ENCODE results near the gene BICC1. TPM values are rescaled to one million over a fixed set of nuclear protein-coding genes. Genes with fewer than 3 reads are reported as not detected.

Gene BICC1
- total RNA-seq, 1 donor from 2014 or later = 0.41 TPM

GRCh38 chr10:58758321-58758720, 245.6 kb downstream of the BICC1 start:
- DNase-seq (ENCODE audit: low spot score) = no peak
- H3K9me3 Mint-ChIP-seq = no peaks in the 10 kb centered on the region
- H3K4me2 ChIP-seq = no peak overlapping the region

GRCh38 chr10:58764087-58764747, 251.5 kb downstream of the BICC1 start:
- H4K20me1 ChIP-seq (ENCODE audit: low read depth) = no peaks in the 10 kb centered on the region
- H3K36me3 ChIP-seq = peaks cover 4% of the 10 kb centered on the region
- no peak for DNase-seq (ENCODE audit: low spot score)
- no peak overlapping the region for H3K27ac ChIP-seq
- H3K9ac ChIP-seq = no peak overlapping the region
- Mint-ChIP-seq H3K27me3 (ENCODE audit: insufficient read depth, low read depth) (no peaks in the 10 kb centered on the region), H3K9me3 (peaks cover 26% of the 10 kb centered on the region), H3K27ac (no peak overlapping the region), H3K4me1 (no peaks in the 10 kb centered on the region), H3K36me3 (no peaks in the 10 kb centered on the region), H3K4me3 (no peak overlapping the region)
- H3K9me3 ChIP-seq (ENCODE audit: low read depth) = peaks cover 8% of the 10 kb centered on the region
- no peak overlapping the region for H3K4me2 ChIP-seq
- H3K79me2 ChIP-seq (ENCODE audit: low read depth) = no peaks in the 10 kb centered on the region
- no peaks in the 10 kb centered on the region for H3K4me1 ChIP-seq
- H3F3A ChIP-seq (ENCODE audit: low read depth) = no peaks in the 10 kb centered on the region
- no peaks in the 10 kb centered on the region for H3K27me3 ChIP-seq
- no peak for TF ChIP-seq CTCF (IDR thresholded peaks at IDR 0.05)
- TF ChIP-seq EZH2 (IDR thresholded peaks at IDR 0.05) = no peak
- TF ChIP-seq EZH2phosphoT487 (IDR thresholded peaks at IDR 0.05) = no peak
- H2AFZ ChIP-seq (replicated peaks) = no peak overlapping the region
- no peak overlapping the region for H3K4me3 ChIP-seq

More at GRCh38 chr10:58758321-58758720, 245.6 kb downstream of the BICC1 start:
- H3K27me3 ChIP-seq = no peaks in the 10 kb centered on the region
- no peak overlapping the region for H3K9ac ChIP-seq
- H3K36me3 ChIP-seq = no peaks in the 10 kb centered on the region
- no peak overlapping the region for H3K27ac ChIP-seq
- no peaks in the 10 kb centered on the region for H4K20me1 ChIP-seq (ENCODE audit: low read depth)
- H3K79me2 ChIP-seq (ENCODE audit: low read depth) = no peaks in the 10 kb centered on the region
- no peak overlapping the region for H3K4me3 ChIP-seq
- no peaks in the 10 kb centered on the region for H3K9me3 ChIP-seq (ENCODE audit: low read depth)
- Mint-ChIP-seq H3K36me3 (no peaks in the 10 kb centered on the region), H3K4me1 (peaks cover 30% of the 10 kb centered on the region), H3K4me3 (no peak overlapping the region), H3K27ac (no peak overlapping the region), H3K27me3 (ENCODE audit: insufficient read depth, low read depth) (no peaks in the 10 kb centered on the region)
- no peaks in the 10 kb centered on the region for H3F3A ChIP-seq (ENCODE audit: low read depth)
- H2AFZ ChIP-seq (replicated peaks) = no peak overlapping the region
- TF ChIP-seq CTCF (IDR thresholded peaks at IDR 0.05) = no peak
- TF ChIP-seq EZH2phosphoT487 (IDR thresholded peaks at IDR 0.05) = no peak
- TF ChIP-seq EZH2 (IDR thresholded peaks at IDR 0.05) = no peak
- H3K4me1 ChIP-seq = no peaks in the 10 kb centered on the region

- Histone ChIP-seq H3K79me2 (ENCODE audit: low read depth) (no peaks in the 10 kb centered on the region), H3K4me1 (no peaks in the 10 kb centered on the region), H3K9ac (no peak overlapping the region), H2AFZ (replicated peaks) (no peak overlapping the region), H4K20me1 (ENCODE audit: low read depth) (no peaks in the 10 kb centered on the region), H3K9me3 (ENCODE audit: low read depth) (peaks cover 8% of the 10 kb centered on the region), H3K27ac (no peak overlapping the region), H3K4me2 (no peak overlapping the region), H3K36me3 (peaks cover 4% of the 10 kb centered on the region), H3K27me3 (no peaks in the 10 kb centered on the region), H3F3A (ENCODE audit: low read depth) (no peaks in the 10 kb centered on the region), H3K4me3 (no peak overlapping the region)
- Mint-ChIP-seq H3K27me3 (ENCODE audit: insufficient read depth, low read depth) (no peaks in the 10 kb centered on the region), H3K9me3 (peaks cover 26% of the 10 kb centered on the region), H3K27ac (no peak overlapping the region), H3K36me3 (no peaks in the 10 kb centered on the region), H3K4me1 (no peaks in the 10 kb centered on the region), H3K4me3 (no peak overlapping the region)
- TF ChIP-seq EZH2 (IDR thresholded peaks at IDR 0.05) (no peak), CTCF (IDR thresholded peaks at IDR 0.05) (no peak), EZH2phosphoT487 (IDR thresholded peaks at IDR 0.05) (no peak)
- DNase-seq (ENCODE audit: low spot score) = no peak
Measured at GRCh38 chr10:58765910-58766309, 253.2 kb downstream of the BICC1 start.
